K562 (cell line): ENCODE measurements around the gene KLHL22. TPM values are rescaled to one million over a fixed set of nuclear protein-coding genes. Genes with fewer than 3 reads are reported as not detected.

Source experiments
- ATAC-seq: fragments of 200-7000 bp; cut with Tn5 transposase; 3 replicates; pipeline ENCODE4 v1.9.1; 2020; ENCODE audit warnings: moderate library complexity
- BruUV-seq: library from RNA; stranded (reverse); fragments of 400-500 nt; replicated peaks from 2 replicates; lab custom pipeline; 2021; lab: Mats Ljungman, UMichigan
- CTCF ChIA-PET: fragments of 300-600 bp; formaldehyde crosslinking; extraction: SDS; loops from one replicate; lab custom pipeline; 2021; ENCODE audit warnings: low intra/inter-chr PET ratio; lab: Yijun Ruan, JAX
- POLR2A ChIA-PET: fragments of 300-600, 350-650 bp; sonication (Branson Sonifier 250); formaldehyde crosslinking; extraction: SDS; loops from one replicate; lab custom pipeline; 2021; ENCODE audit warnings: antibody characterized with exemption, inconsistent platforms; lab: Yijun Ruan, JAX
- DNase-seq, 4 experiments: peaks; one replicate each; pipeline versions ENCODE4 v3.0.0 to v3.0.0-alpha.2; 2011 to 2018; ENCODE audit warnings: low spot score in 3 of 4, mixed read lengths in 3 of 4; ENCODE audit errors: extremely low read depth in 1 of 4
- FAIRE-seq: peaks from 2 replicates; lab custom pipeline; 2011; peaks lifted over from hg19 to GRCh38; lab: Jason Lieb, UNC
- H2AFZ ChIP-seq: 2 replicates; pipeline ENCODE4 v1.6.0; 2011; ENCODE audit warnings: low read depth, low read length, control low read depth, inconsistent platforms
- H3K27ac ChIP-seq: fragments of 200-600 bp; 3 replicates; pipeline ENCODE4 v1.8.0; 2011; ENCODE audit warnings: low read depth, mild to moderate bottlenecking, control low read depth, inconsistent platforms, low read length, moderate library complexity, mixed read lengths; ENCODE audit errors: extremely low read depth
- H3K27me3 ChIP-seq, 2 experiments: fragments of 300-600 bp in 1 of 2; 2 replicates in 1 of 2; 3 replicates in 1 of 2; pipeline versions ENCODE4 v1.6.0 to v1.8.0; 2011; ENCODE audit warnings: inconsistent platforms in 2 of 2, low read length in 2 of 2, mild to moderate bottlenecking in 1 of 2, mixed read lengths in 1 of 2, moderate library complexity in 1 of 2; ENCODE audit not compliant: control insufficient read depth in 2 of 2, insufficient read depth in 2 of 2
- H3K36me3 ChIP-seq: fragments of 300-600 bp; 3 replicates; pipeline ENCODE4 v1.8.0; 2011; ENCODE audit warnings: mild to moderate bottlenecking, low read length, inconsistent platforms; ENCODE audit not compliant: control insufficient read depth, insufficient read depth
- H3K4me1 ChIP-seq, 2 experiments: fragments of 200-600 bp in 1 of 2; replicated peaks in 1 of 2; 2 replicates in 1 of 2; 3 replicates in 1 of 2; pipeline versions ENCODE4 v1.5.1 to v1.8.0; 2011; ENCODE audit warnings: inconsistent platforms in 2 of 2, low read length in 2 of 2, mild to moderate bottlenecking in 1 of 2, mixed read lengths in 1 of 2, moderate library complexity in 1 of 2; ENCODE audit not compliant: control insufficient read depth in 2 of 2, insufficient read depth in 2 of 2
- H3K4me2 ChIP-seq: 2 replicates; pipeline ENCODE4 v1.6.1; 2011; ENCODE audit warnings: low read length, control low read depth, inconsistent platforms, mixed read lengths; ENCODE audit not compliant: insufficient read depth
- H3K4me3 ChIP-seq: fragments of 200-600 bp; sonication (generic), shearing (Covaris generic); 2 replicates; pipeline ENCODE4 v1.5.1; 2016; ENCODE audit warnings: control low read depth, inconsistent platforms
- H3K79me2 ChIP-seq: fragments of 200-600 bp; 3 replicates; pipeline ENCODE4 v1.8.0; 2011; ENCODE audit warnings: low read length, inconsistent platforms; ENCODE audit not compliant: control insufficient read depth, insufficient read depth
- H3K9ac ChIP-seq, 2 experiments: 2 replicates each; pipeline versions ENCODE4 v1.6.0 to v1.6.1; 2011; ENCODE audit warnings: low read depth in 2 of 2, low read length in 2 of 2, control low read depth in 1 of 2, inconsistent platforms in 1 of 2, mild to moderate bottlenecking in 1 of 2, mixed read lengths in 1 of 2; ENCODE audit not compliant: insufficient read depth in 1 of 2
- H3K9me1 ChIP-seq: one replicate; pipeline ENCODE4 v1.6.0; 2011; ENCODE audit warnings: inconsistent platforms, mild to moderate bottlenecking, low read length, moderate library complexity; ENCODE audit not compliant: control insufficient read depth, insufficient read depth
- H3K9me3 ChIP-seq: replicated peaks from 2 replicates; pipeline ENCODE4 v1.5.1; 2011; ENCODE audit warnings: low read depth, low read length, inconsistent platforms; ENCODE audit not compliant: control insufficient read depth, insufficient read depth
- H4K20me1 ChIP-seq: replicated peaks from 2 replicates; pipeline ENCODE4 v1.6.1; 2011; ENCODE audit warnings: low read length, inconsistent platforms, mixed read lengths; ENCODE audit not compliant: control insufficient read depth, insufficient read depth
- ATF7 ChIP-seq: fragments of 450-650 bp; IDR thresholded peaks from 2 replicates; pipeline ENCODE4 v1.7.1; 2014; ENCODE audit warnings: mild to moderate bottlenecking, moderate library complexity
- COPS2 ChIP-seq: fragments of 450-650 bp; conservative IDR thresholded peaks from 2 replicates; pipeline ENCODE4 v1.6.1; 2016; ENCODE audit warnings: mild to moderate bottlenecking, moderate library complexity
- GABPA ChIP-seq: fragments of 200-800 bp; sonication (Bioruptor generic); conservative IDR thresholded peaks from 2 replicates; pipeline ENCODE4 v1.6.1; 2016; ENCODE audit warnings: low read depth, missing genetic modification characterization, missing compliant biosample characterization
- MAFK ChIP-seq: IDR thresholded peaks from 2 replicates; pipeline ENCODE4 v1.6.1; 2011; ENCODE audit warnings: low read length, improper control_type of control experiment
- NONO ChIP-seq, 2 experiments: fragments of 200-400 bp in 1 of 2; fragments of 450-650 bp in 1 of 2; formaldehyde crosslinking in 1 of 2; IDR thresholded peaks; 2 replicates each; pipeline ENCODE4 v1.6.1; 2017; ENCODE audit warnings: low read depth in 2 of 2, mild to moderate bottlenecking in 2 of 2, moderate library complexity in 2 of 2, low read length in 1 of 2
- PHF20 ChIP-seq: fragments of 450-650 bp; IDR thresholded peaks from 2 replicates; pipeline ENCODE4 v1.6.1; 2018; ENCODE audit not compliant: partially characterized antibody
- PHF21A ChIP-seq: fragments of 450-650 bp; IDR thresholded peaks from 2 replicates; pipeline ENCODE4 v1.6.1; 2017; ENCODE audit warnings: low read depth, borderline replicate concordance
- ZBTB40 ChIP-seq, 2 experiments: fragments of 450-650 bp in 1 of 2; sonication (generic) in 1 of 2; formaldehyde crosslinking in 1 of 2; IDR thresholded peaks; 2 replicates each; pipeline versions ENCODE4 v1.7.1 to v1.9.0; 2016 to 2022; ENCODE audit warnings: inconsistent platforms in 1 of 2, mild to moderate bottlenecking in 1 of 2, missing genetic modification reagents in 1 of 2
- ZNF445 ChIP-seq: fragments of 250-450 bp; sonication (Bioruptor Pico); IDR thresholded peaks from 2 replicates; pipeline ENCODE4 v1.4.0; 2020; ENCODE audit warnings: low read depth, mild to moderate bottlenecking, moderate library complexity
- ZNF695 ChIP-seq: fragments of 450-650 bp; formaldehyde crosslinking; IDR thresholded peaks from 2 replicates; pipeline ENCODE4 v1.4.0; 2020; ENCODE audit warnings: mild to moderate bottlenecking, moderate library complexity
- WGBS: fragments of 100-300 bp; shearing (Covaris generic); methylation state at CpG from one replicate; pipeline ENCODE4 v1.1.6; 2016; ENCODE audit warnings: low coverage, mixed read lengths; ENCODE audit not compliant: insufficient coverage; ENCODE audit errors: missing lambda C conversion rate; 5-methylcytosine and 5-hydroxymethylcytosine counted together
- in situ Hi-C: fragments of 300-500 bp; cut with MboI; formaldehyde crosslinking; loops from 4 replicates; pipeline ENCODE4 v1.15.0; 2018; ENCODE audit warnings: inconsistent platforms, mixed read lengths
- intact Hi-C: fragments of 100-400 bp; cut with micrococcal nuclease; formaldehyde crosslinking; loops from 2 replicates; pipeline ENCODE4 v1.14.2; 2022
- polyA plus RNA-seq, 8 experiments: library from polyadenylated mRNA; depleted of rRNA in 4 of 8; stranded (reverse) in 5 of 8; unstranded in 3 of 8; fragments of >200 nt; fragmentation: Nextera tagmentation in 2 of 8; fragmentation: Illumina TruSeq in 1 of 8; extraction: Ambion mirVana in 2 of 8; extraction: Trizol in 1 of 8; gene quantifications; 2 replicates each; pipeline versions ENCODE4 v1.2.1 to v1.2.3, GENCODE V29; 2011 to 2014; ENCODE audit warnings: inconsistent platforms in 1 of 8, missing spikeins in 1 of 8
- total RNA-seq, 7 experiments: library from RNA; depleted of rRNA in 6 of 7; stranded (reverse); fragments of >200 nt in 6 of 7; fragmentation: Illumina TruSeq in 2 of 7; extraction: Trizol in 2 of 7; gene quantifications; 2 replicates each; pipeline versions ENCODE4 v1.2.1 to v1.2.3, GENCODE V29; 2011 to 2021; ENCODE audit warnings: low replicate concordance in 1 of 7

Gene KLHL22
- total and polyA plus RNA-seq, 9 of the 15 experiments (the other 6 are each of a cell fraction or from before 2014, with no cell fraction given) = 1.3 to 25.6 (median 15.2) TPM

GRCh38 chr22:20456722-20457076, 38.9 kb downstream of the KLHL22 start:
- POLR2A ChIA-PET = interaction anchor here (0.6 to 6.8 kb wide), 27 partner anchors 8 to 1679 kb away, joined by 3 to 46 read pairs (median 5); partner anchors contain the start of gene MED15
- H3K79me2 ChIP-seq = no peaks in the 10 kb centered on the region
- TF ChIP-seq MAFK = no peak
- no peak for TF ChIP-seq ZNF695 (CRISPR knock-in tag)
- TF ChIP-seq NONO (IDR thresholded peaks at IDR 0.05; ENCODE audit: low read depth in 2 of 2, low read length in 1 of 2) = no peak
- no peak for TF ChIP-seq ATF7
- no peak for TF ChIP-seq COPS2
- TF ChIP-seq PHF21A = no peak
- TF ChIP-seq ZNF445 (CRISPR knock-in tag) = no peak
- no peak for TF ChIP-seq ZBTB40 (IDR thresholded peaks at IDR 0.05)
- no peak for TF ChIP-seq ZBTB40 (CRISPR knock-in tag; IDR thresholded peaks at IDR 0.05)
- TF ChIP-seq PHF20 = no peak
- no peak for TF ChIP-seq GABPA (tag)

More at GRCh38 chr22:20456722-20457076, 38.9 kb downstream of the KLHL22 start:
- no TSS peak for BruUV-seq
- no peaks in the 10 kb centered on the region for H3K9me3 ChIP-seq
- H3K27me3 ChIP-seq = peaks cover 2 to 3% of the 10 kb centered on the region in 2 experiments; a peak in 4 of 5 replicates
- no peak overlapping the region for H3K4me3 ChIP-seq
- intact Hi-C loops = loop anchor here (1.0 to 5.0 kb wide), 3 partner anchors 38 to 299 kb away; no protein-coding TSS in a partner anchor
- H3K9ac ChIP-seq = no peak overlapping the region; a peak in 1 of 4 replicates
- H3K9me1 ChIP-seq = no peaks in the 10 kb centered on the region
- no peaks in the 10 kb centered on the region for H3K36me3 ChIP-seq
- H3K27ac ChIP-seq = no peak overlapping the region
- H4K20me1 ChIP-seq = peaks cover 16% of the 10 kb centered on the region
- DNase-seq (no peak), FAIRE-seq (no peak), ATAC-seq (no peak; the same call in 2 of the 3 replicates)
- 64% methylated on average over 3 of the region's 3 CpGs for WGBS
- in situ Hi-C loops = loop anchor here (5.0 kb wide), 2 partner anchors 34 to 299 kb away; no protein-coding TSS in a partner anchor
- H3K4me1 ChIP-seq = no peaks in the 10 kb centered on the region; a peak in 1 of 5 replicates
- H2AFZ ChIP-seq = no peak overlapping the region
- CTCF ChIA-PET = interaction anchor here (0.6 to 6.9 kb wide), 10 partner anchors 16 to 303 kb away, joined by 3 to 195 read pairs (median 4); no protein-coding TSS in a partner anchor
- H3K4me2 ChIP-seq = no peak overlapping the region
